Suppressor macrophage treated with lipopolysaccharide for 1 hour (primary cell): ENCODE measurements around the gene TXNIP.

Experiments
- DNase-seq, 3 donors: peaks; one replicate each; pipeline ENCODE4 v3.0.0-alpha.2; 2020 to 2022

Gene TXNIP

DNA sequence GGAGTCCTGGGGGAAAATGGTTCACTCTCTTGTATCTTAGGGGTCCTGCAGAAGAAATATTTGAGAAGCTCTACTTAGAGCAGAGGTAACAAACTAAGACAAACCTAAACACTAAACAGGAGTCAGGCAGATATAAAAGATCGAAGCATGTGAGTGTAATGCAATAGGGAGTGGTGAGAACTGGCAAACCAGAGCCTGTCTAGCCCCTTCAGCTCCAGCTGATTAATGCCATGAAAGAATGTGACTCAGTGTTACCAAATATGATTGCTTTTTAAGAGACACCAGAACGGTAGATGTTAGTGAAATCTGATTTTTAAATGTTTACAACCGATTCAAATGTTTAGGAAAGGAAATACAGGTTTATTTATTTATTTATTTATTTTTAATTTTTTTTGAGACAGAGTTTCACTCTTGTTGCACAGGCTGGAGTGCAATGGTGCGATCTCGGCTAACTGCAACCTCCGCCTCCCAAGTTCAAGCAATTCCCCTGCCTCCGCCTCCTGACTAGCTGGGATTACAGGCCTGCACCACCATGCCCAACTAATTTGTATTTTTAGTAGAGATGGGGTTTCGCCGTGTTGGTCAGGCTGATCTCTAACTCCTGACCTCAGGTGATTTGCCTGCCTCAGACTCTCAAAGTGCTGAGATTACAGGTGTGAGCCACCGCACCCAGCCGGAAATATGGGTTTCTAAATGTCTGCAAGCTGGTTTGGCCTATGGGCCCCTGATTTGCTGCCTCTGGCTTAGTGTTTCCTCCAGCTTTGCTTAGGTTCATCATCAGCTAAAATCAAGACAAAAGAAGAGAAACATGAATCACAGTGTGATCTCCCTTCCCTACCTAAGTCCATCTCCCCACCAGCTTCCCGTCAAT is 12.2 kb downstream of the TXNIP start:
- DNase-seq: peak in 1 of 3 donors; percentile 41

DNA sequence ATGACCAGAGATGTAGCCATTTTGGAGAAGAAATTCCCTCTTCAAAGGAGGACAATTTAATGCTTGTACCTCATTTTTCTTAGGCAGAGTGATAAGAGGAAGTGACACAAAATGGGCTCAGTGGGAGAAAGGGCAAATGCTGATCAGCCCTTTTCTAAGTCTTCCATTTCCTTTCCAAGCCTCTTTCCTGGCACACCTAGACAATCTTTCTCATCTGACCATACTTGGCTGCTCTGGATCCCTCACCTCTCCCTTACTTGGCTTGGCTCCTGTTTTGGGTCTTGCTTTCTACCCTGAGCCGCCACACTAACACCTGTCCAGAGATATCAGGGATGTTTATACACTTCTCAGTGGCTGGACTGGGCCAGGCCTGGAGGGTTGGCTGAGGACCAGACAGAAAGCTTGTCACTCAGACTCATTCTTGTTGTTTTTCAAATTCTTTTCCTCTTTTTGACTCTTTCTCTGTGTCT is 13.1 kb downstream of the TXNIP start:
- peak; percentile 49 to 67 (median 64) for DNase-seq

GRCh38 chr1:145982010-145982723 is 14.2 kb downstream of the TXNIP start:
- DNase-seq: no peak

DNA sequence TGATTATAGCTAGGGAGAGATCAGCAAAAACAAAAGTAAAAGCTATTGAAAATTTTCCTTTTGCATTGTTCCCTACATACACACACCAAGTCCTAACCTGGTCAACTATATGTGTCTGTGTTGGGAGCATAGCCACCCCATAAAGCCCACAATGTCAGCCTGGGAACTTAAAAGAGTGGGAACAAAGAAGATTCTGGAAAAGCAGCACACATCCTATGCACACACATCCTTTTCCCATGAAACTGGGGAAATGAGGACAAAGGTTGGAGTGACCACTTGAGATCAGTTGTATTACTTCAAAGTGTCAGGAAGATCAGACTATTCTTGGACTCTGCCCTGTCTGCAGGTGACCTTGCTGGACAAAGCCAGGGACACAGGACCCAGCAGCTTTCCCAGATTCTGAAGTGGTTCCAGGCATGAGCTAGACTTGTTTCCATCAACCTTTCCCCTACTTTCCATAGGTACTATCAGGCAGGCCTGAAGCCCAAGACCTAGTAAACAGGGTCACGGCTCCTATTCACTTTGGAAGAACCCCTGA is 15.9 kb downstream of the TXNIP start:
- DNase-seq: no peak

DNA sequence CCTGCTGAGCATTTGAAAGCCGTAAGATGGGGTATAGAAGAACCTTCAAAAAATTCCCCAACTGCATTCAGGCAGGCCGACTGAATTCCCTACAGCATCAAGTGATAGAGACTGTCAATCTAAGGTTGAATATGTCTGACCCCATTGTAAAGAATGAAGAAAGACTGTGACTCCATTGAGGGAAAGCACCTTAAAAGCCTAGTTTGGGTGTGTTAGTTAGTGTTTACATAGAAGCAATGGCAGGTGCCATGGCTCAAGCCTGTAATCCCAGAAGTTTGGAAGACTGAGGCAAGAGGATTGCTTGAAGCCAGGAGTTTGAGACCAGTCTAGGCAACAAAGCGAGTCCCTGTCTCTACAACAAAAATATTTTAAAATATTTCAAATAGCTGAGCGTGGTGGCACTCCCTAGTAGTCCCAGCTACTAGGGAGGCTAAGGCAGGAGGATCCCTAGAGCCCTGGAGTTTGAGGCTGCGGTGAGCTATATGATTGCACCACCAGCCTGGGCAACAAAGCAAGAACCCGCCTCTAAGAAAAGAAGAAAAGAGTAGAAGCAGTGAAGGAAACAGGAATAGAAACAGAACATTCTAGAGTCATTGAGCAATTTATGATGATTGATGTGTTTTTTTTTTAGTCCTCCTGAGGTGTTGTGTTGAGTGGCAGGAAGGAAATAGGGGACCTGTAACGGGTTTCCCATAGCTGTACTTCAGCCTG is 16.5 kb downstream of the TXNIP start:
- DNase-seq: peak in 2 of 3 donors; percentile 60 to 70

DNA sequence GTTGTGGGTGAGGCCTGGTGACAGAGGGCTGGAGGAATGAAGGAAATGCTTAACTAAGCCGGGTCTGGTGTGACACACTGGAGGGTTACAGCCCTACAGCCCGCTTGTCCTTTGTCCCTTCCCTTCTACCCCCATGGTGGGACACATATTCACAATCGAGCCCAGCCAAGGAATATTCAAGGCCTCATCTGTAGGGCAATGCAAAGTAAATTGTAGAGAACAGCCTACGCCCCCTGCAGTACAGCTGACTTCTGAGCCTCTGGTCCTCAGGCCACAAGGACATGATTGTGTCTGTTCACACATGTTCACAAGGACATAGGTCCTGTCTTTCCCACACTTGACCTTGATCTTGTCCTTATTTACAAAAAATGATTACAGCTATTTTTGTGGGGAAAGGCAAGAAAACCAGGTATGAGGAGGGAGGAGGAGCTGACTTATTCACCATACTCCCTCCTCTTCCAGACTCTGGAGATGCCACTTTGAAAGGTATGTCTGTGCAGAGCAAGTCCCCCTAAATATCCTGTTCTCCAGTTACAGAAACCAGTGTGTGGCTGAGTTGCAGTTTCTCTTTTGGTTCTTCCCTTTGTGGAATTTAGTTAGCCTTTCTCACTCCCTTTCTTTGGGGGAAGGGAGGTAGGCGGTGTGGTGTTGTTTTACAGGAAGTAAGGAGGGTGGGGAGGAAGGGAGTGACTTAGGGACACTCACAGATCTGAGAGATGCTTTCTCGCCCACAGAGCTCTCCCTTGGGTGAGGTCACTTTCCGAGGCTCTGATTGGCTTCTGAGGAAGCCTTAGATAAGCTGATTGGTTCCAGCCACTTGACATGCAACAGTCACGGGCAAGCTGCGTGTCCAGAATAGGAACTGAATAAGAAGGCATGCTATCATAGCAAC is 17.3 kb downstream of the TXNIP start:
- peak; percentile 97 to 100 (median 99) for DNase-seq

GRCh38 chr1:145978471-145978853 is 17.9 kb downstream of the TXNIP start:
- DNase-seq: no peak

DNA sequence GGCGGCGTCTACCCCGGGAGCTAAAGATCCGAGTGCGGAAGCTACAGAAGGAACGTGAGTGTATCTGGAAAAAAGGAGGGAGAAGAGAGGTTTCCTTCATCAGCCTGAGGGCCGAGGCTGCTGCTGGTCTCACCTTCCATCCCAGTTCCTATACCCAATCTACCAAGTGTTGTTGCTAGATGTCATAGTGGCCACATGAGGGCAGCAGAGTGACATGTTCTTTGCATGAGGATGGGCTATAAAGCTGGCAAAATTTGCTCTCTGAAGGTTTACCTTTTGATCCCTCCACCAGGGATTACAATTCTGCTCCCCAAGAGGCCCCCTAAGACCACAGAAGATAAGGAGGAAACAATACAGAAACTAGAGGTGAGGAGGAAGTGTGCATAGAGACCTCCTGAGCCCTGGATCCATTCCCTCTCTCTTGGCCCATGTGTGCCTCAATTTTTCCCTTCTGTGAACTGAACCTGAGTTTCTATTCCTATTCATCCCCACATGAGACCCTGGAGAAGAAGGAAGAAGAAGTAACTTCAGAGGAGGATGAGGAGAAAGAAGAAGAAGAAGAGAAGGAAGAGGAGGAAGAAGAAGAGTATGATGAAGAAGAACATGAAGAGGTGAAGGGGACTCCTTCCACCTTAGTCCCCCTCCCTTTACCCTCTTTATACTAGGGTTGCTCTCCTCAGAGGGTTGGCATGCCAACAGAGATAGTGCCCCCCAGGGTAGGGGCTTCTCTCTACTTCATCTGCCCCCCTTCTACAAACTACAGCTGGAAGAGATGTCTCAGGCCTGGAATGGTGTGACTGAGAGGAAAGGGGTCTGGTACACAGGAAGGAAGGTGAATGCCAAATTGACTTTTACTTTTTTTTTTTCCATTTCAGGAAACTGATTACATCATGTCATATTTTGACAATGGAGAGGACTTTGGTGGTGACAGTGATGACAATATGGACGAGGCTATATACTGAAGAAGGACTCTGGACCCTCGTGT is 18.6 kb downstream of the TXNIP start:
- peak; percentile 85 to 87 (median 87) for DNase-seq

DNA sequence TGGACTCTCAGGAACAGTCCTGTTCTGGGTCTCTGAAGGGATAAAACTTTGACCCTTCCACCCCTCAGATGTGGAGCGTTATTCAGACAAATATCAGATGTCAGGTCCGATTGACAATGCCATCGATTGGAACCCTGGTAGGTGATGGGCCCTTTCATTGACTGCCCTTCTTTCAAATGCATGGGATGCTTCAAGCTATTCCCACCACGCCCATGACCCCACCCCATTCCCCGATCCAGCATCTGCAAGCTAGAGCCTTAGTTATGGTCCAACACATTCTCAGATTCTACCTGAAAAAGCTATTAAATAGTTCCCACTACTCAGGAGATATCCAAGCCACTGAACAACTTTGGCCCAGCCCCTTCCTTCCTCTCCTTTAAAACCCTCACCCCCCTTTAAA is 19.4 kb downstream of the TXNIP start:
- no peak for DNase-seq

DNA sequence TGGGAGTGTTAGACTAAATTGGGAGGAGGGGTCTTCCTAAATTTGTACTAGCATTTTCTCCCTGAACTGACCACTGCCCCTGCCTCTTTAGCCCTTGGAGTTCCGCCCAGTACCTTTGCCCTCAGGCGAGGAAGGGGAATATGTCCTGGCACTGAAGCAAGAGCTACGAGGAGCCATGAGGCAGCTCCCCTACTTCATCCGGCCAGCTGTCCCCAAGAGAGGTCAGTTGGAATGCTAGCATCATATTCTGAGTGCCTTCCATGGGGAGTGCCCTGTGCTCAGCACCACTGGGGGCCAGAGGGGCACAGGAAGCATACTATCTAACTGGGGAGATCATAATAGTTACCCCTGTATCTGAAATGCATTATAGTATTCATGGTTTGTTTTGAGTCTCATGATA is 21.2 kb downstream of the TXNIP start:
- no peak for DNase-seq

GRCh38 chr1:145974721-145975120 is 21.7 kb downstream of the TXNIP start:
- no peak for DNase-seq

GRCh38 chr1:145972580-145972979 is 23.8 kb downstream of the TXNIP start:
- DNase-seq: no peak

GRCh38 chr1:145967288-145967687 is 29.1 kb downstream of the TXNIP start:
- DNase-seq: no peak

DNA sequence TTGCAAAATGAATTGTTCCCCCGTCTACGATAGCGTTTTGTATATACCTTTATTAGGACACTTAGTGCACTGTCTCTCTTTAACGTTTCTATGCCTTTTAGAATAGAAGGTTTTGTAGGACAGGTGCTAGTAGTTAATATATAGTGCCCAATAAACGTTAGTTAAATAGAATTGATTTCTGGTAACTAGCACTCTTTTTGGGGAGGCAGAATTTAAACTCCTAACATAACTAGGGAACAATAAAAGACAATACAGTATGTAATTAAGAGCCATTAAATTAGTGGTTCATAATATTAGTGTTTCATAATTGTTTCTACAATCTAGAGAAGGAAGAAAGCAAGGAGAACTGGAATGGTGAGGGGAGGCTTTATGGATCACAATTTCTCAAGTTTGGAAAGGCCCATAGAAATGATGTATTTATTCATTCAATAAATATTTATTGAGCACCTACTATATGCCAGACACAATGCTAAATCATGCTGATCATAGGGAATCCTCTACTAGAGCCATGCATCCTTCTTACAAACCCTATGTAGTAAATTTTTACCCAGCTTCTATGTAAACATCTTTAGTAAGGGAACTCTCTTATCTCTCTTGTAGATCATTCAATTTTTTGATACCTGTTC is 31.1 kb downstream of the TXNIP start:
- no peak for DNase-seq

GRCh38 chr1:145964328-145965118 is 31.9 kb downstream of the TXNIP start, which contains the start of the genes ANKRD34A and POLR3GL:
ANKRD34A (minus strand) TSS chr1:145964575; CDS start chr1:145961759, 2,816 bp downstream.
POLR3GL (plus strand) TSS chr1:145964690; CDS start chr1:145974866, 10,176 bp downstream.
- peak; percentile 93 to 95 (median 94) for DNase-seq

DNA sequence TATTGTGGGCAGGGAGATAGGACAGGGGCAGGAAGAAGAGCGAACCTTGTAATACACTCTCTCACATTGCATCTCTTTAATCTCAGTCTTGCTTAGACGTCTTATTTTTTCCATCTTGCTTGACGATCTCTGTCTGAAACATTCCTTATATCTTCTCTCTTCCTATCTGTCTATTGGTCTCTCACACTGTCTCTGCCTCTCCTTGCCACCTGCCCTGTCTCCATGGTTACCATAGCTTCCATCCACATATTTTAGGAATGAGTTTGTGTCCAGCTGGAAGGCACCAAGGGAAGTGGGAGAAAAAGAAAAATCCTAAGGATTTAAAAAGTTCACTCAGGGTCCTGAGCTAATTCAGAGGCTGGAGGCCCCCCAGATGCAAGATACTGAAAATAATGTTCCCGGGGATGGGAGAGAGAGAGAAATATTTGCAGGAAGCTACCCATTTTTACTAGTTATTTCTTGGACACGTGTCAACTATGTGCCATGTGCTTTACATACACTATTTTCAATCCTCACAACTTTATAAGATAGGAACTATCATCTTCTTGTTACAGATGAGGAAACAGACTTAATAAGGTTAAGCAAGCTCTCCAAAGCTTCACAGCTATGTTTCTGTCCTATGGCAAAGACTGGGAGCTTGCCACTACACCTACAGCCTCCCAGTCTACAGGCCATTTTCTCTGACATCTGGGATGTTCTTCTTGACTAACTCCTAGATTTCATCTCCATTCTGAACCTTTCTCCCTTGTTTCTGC is 32.9 kb downstream of the TXNIP start:
- DNase-seq: no peak

GRCh38 chr1:145962157-145963102 is 33.9 kb downstream of the TXNIP start:
- DNase-seq: no peak
